GM19452 (cell line): ENCODE results near the gene MYOZ3.

Experiments
- ATAC-seq: cut with Tn5 transposase; IDR thresholded peaks from one replicate; pipeline ENCODE4 v1.9.1; 2021; ENCODE audit not compliant: unreplicated experiment

The MYOZ3 gene

DNA sequence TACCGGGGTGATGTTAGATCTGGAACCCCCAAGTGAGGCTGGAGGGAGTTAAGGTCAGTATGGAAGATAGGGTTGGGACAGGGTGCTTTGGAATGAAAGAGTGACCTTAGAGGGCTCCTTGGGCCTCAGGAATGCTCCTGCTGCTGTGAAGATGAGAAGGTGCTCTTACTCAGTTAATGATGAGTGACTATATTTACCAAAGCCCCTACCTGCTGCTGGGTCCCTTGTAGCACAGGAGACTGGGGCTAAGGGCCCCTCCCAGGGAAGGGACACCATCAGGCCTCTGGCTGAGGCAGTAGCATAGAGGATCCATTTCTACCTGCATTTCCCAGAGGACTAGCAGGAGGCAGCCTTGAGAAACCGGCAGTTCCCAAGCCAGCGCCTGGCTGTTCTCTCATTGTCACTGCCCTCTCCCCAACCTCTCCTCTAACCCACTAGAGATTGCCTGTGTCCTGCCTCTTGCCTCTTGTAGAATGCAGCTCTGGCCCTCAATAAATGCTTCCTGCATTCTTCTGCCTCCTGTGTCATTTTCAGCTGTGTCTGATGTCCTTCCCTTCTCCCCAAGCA, 2.3 kb upstream of the MYOZ3 start:
- no peak for ATAC-seq

GRCh38 chr5:150659360-150660107, 1.5 kb upstream of the MYOZ3 start:
- no peak for ATAC-seq

GRCh38 chr5:150660108-150660831, 781 bp upstream of the MYOZ3 start:
- no peak for ATAC-seq

GRCh38 chr5:150661821-150662596, 958 bp downstream of the MYOZ3 start:
- no peak for ATAC-seq

DNA sequence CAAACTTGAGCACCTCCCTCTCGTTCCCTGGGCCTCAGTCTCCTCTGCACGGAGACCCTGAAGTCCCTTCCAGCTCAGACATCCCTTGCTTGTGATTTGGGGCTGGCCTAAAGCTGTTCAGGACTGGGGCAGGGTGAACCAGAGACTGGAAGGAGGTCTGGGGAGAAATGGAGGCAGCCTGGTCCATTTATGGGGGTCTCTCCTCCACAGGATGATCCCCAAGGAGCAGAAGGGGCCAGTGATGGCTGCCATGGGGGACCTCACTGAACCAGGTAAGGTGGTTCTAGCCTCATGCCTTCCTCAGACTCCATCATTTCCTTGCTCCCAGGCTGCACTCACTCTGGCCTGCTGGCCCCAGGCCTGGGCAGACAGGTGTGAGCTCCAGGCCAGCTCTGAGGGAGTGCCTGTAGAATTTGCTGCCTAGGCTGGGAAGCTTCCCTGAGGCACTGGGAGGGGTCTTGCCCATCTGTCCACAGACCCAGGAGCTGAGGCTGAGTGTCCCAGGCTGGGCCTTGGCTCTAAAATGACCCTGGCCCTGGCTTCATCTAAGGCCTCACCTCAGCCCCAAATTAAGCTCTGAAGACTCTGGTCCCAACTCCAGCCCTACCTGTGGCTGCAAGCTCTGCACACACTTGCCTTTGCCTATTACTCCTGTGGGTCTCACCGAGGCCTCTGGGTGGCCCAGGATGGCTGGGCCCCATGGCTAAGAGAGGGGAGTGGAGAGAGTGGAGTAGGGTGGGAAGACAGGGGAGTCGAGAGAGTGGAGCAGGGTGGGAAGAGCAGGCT, 1.9 kb downstream of the MYOZ3 start:
- ATAC-seq: no peak

- ATAC-seq: no peak
These were observed 2.9 kb downstream of the MYOZ3 start for GRCh38 chr5:150663936-150664335.

- ATAC-seq: no peak
These were observed 4.0 kb downstream of the MYOZ3 start for GRCh38 chr5:150665044-150665443.

GRCh38 chr5:150670275-150670947, 9.4 kb downstream of the MYOZ3 start:
- no peak for ATAC-seq

DNA sequence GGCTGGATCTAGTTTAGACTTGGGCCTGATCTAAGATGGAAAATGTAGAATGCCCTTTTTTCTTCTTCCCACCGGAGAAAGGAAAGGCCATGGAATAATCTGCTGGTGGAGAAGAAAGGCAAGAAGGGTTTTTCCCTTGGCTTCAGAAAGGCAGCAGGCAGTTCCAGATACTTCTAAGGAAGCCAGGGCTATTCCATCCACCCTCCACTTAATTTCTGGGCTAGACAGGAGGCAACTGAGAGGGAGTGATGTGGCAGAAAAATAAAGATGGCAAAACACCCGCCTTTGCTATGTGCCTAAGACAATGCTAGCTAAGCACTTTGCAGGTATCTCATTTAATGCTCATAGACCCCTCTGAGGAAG, 9.9 kb downstream of the MYOZ3 start:
- ATAC-seq: no peak

GRCh38 chr5:150671509-150672236, 10.6 kb downstream of the MYOZ3 start:
- ATAC-seq: no peak

DNA sequence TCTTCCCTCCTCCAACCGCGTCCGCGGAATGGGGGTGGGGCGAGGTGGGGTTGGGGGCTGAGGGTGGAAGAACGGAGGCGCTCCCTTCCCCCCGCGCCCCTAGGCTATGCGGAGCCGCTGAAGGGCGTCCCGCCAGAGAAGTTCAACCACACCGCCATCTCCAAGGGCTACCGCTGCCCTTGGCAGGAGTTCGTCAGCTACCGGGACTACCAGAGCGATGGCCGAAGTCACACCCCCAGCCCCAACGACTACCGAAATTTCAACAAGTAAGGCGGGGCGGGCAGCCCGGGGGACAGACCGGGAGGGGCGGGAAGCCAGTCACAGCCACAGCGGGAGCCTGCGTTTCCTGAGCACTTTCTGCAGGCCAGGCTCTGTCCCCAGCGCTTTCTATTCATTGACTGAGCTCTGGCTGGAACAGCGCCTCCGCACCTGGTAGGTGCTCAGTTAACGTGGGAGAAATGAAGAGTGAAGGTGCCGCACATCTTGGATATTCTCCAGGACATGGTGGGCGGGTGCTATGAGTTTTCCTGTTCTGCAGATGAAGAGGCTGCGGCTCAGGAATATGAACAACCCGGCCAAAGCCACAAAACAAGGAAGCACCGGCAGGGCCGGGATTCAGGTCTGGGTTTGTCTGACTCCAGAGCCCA, 11.3 kb downstream of the MYOZ3 start:
- ATAC-seq: no peak

GRCh38 chr5:150672884-150673275, 11.8 kb downstream of the MYOZ3 start:
- no peak for ATAC-seq

GRCh38 chr5:150674341-150674821, 13.3 kb downstream of the MYOZ3 start:
- ATAC-seq: no peak

DNA sequence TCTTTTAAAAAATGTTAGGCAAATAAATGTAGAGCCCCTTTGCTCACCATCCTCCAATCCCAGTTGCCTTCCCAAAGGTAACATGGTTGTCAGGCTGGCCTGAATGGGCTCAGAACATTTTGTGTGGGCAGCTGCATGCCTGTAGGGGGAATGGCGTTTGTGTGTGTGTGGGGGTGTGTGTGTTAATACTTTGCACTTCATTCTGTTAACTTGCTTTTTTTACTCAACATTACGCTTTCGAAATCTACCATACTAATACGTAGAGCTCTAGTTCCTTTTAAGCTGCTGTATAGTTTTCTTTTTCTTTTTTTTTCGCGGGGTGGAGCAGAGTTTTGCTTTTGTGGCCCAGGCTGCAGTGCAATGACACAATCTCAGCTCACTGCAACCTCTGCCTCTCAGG, 14.0 kb downstream of the MYOZ3 start:
- ATAC-seq: no peak

DNA sequence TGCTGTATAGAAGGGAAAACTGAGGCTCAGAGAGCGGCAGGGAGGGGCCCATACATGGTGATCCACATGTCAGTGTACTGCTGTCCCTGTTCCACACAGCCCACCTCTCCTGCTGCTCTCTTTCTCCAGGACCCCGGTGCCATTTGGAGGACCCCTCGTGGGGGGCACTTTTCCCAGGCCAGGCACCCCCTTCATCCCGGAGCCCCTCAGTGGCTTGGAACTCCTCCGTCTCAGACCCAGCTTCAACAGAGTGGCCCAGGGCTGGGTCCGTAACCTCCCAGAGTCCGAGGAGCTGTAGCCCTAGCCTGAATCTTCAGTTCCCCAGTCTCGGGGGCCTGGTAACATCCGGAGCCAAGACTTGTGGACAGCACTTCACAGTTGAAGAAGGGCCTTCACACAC, 15.5 kb downstream of the MYOZ3 start:
- ATAC-seq: no peak

DNA sequence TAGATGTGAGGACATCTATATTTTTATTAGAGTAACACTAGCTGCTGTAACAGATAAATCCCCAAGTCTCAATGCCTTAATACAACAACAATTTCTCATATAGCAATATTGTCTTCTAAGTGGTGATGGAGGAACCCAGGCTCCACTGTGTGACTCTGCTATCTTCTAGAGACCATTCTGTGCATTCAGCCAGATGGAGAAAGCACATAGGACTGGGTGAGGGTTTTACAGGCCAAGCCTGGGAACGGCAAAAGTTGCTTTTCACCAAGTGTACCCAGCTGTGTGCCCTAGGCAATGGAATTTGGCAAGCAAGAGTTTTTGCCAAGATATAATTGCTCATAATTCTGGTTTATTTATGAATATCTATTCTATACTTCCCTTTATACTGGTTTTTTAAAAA, 28.1 kb downstream of the MYOZ3 start:
- ATAC-seq: no peak

DNA sequence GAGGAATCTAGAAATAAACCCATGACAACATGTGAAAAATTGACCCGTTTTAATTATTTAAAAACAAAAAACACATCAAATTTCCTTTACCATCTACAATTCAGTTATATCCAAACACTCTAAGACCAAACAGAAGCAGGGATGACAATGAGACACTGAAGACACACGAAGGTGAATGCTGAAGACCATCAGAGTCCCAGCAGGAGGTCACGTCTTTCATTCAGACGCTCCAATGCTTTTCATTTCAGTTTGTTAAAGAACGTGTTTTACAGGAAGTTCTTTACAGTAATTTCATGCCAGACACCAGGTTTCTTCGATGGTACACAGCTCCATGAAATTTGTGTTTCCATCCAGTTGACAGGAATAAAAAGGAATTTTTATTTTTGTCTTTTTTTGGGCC, 29.7 kb downstream of the MYOZ3 start:
- no peak for ATAC-seq

- ATAC-seq: no peak
These were observed 31.2 kb downstream of the MYOZ3 start for GRCh38 chr5:150692276-150692675.

GRCh38 chr5:150694612-150695011, 33.6 kb downstream of the MYOZ3 start:
- no peak for ATAC-seq
